Memory B cell (primary cell): ENCODE results near the gene CCDC141.

Experiments
- ATAC-seq: fragments of 150-1000 bp; cut with Tn5 transposase; 2 replicates; pipeline ENCODE4 v1.10.0; 2021; ENCODE audit warnings: low read depth, mild to moderate bottlenecking, moderate library complexity
- DNase-seq, 2 donors: peaks; one replicate each; pipeline ENCODE4 v3.0.0; 2022; ENCODE audit warnings: low spot score in 2 of 2
- H3K27ac Mint-ChIP-seq: one replicate; pipeline ENCODE4 v1.8.0; 2022; ENCODE audit warnings: mild to moderate bottlenecking, moderate library complexity, mixed read lengths
- H3K27me3 Mint-ChIP-seq: one replicate; pipeline ENCODE4 v1.8.0; 2022; ENCODE audit warnings: mixed read lengths
- H3K36me3 Mint-ChIP-seq: one replicate; pipeline ENCODE4 v1.8.0; 2022; ENCODE audit warnings: mild to moderate bottlenecking, mixed read lengths
- H3K4me1 Mint-ChIP-seq: one replicate; pipeline ENCODE4 v1.8.0; 2022; ENCODE audit warnings: mixed read lengths
- H3K4me3 Mint-ChIP-seq: one replicate; pipeline ENCODE4 v1.8.0; 2022; ENCODE audit warnings: mild to moderate bottlenecking, moderate library complexity, mixed read lengths
- H3K9me3 Mint-ChIP-seq: one replicate; pipeline ENCODE4 v1.8.0; 2022; ENCODE audit warnings: mixed read lengths

CCDC141 gene

DNA sequence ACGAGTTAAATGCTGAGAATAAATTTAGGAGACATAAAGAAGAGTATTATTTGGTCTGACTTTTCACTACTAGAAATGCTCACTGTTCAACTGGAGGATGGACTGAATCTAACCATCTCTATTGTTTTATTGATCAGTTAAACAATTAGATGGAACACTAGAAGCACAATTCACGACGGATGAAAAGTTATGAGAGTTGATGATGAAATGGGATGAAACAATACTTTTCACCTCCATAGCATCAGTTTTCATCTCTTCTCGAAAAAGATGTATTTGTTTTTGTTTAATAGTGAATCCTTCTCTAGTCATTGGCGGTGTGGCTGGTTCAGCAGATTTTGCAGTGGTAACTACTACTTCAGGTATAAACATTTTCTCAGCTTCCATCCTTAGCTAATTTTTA is 262.0 kb downstream of the CCDC141 start:
- peaks cover 32% of the 10 kb centered on the region for H3K36me3 Mint-ChIP-seq
- H3K27me3 Mint-ChIP-seq, result no peaks in the 10 kb centered on the region
- DNase-seq, result no peak
- H3K4me1 Mint-ChIP-seq, result no peaks in the 10 kb centered on the region
- no peak overlapping the region for H3K4me3 Mint-ChIP-seq
- no peaks in the 10 kb centered on the region for H3K9me3 Mint-ChIP-seq
- ATAC-seq, result no peak
- no peak overlapping the region for H3K27ac Mint-ChIP-seq

DNA sequence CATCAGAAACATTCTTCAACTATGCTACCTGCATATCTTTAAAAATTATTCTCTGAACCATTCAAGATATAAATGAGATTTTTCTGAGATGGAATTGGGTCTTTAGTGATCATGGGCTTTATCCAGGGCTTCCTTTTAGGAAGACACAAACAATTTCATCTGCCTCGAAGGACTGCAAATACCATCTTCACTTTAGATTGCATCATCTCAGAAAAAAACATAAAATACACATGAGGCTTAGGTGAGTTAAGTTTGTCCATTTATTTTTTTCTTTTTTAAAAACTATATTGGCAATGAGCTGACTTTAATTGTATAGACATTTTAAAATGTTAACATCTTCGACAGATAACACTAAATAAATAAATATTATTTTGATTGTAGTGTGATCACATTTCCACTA is 262.8 kb downstream of the CCDC141 start:
- Mint-ChIP-seq H3K9me3 (no peaks in the 10 kb centered on the region), H3K4me3 (no peak overlapping the region), H3K27me3 (no peaks in the 10 kb centered on the region), H3K36me3 (peaks cover 33% of the 10 kb centered on the region), H3K27ac (no peak overlapping the region), H3K4me1 (no peaks in the 10 kb centered on the region)
- DNase-seq, result no peak
- ATAC-seq, result no peak

DNA sequence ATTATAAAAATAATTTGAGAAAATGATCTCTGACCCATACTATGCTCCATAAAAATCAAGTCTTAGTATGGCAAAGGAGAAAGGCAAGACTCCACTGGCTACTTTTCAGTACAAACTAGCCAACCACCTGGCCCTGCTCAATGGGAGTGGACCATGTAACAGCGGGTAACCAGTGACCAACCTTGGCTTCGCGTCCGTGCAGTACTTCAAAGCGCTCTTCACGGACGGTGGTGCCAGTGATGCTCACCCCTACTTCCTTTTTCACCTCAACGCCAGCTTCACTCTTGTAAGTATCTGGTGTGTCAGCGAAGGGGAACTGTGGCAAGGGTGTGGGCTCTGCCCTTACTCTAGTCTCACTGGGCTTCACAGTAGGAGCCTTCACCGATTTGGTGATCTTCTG is 266.0 kb downstream of the CCDC141 start:
- Mint-ChIP-seq H3K4me1 (no peaks in the 10 kb centered on the region), H3K36me3 (peaks cover 35% of the 10 kb centered on the region), H3K4me3 (no peak overlapping the region), H3K27ac (no peak overlapping the region), H3K9me3 (no peaks in the 10 kb centered on the region), H3K27me3 (no peaks in the 10 kb centered on the region)
- ATAC-seq, result no peak
- DNase-seq, result no peak

DNA sequence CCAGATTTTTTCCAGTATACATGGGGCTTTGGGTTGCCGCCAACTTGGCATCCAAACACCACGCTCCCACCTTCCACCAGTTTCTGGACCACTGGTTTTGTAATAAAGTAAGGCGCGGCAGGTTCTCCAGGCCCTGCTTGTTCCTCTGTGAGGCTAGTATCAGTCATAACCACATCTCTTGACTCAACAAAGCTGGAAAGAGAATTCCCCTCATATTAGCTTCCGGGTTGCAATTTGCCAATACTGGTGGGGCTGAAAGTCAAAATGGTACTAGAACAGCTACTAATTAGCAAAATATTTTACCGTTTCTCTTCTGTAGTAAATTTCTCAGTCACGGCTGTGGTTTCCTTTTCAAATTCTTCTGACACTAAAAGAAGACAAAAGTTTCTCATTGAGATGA is 267.7 kb downstream of the CCDC141 start:
- ATAC-seq, result no peak
- Mint-ChIP-seq H3K4me1 (no peaks in the 10 kb centered on the region), H3K27ac (peak overlapping the region; percentile 28), H3K4me3 (no peak overlapping the region), H3K27me3 (no peaks in the 10 kb centered on the region), H3K36me3 (peaks cover 42% of the 10 kb centered on the region), H3K9me3 (no peaks in the 10 kb centered on the region)
- DNase-seq, result no peak
